OCI-LY7 (cell line): Measurements from ENCODE around the gene MUL1. TPM values are rescaled to one million over a fixed set of nuclear protein-coding genes. Genes with fewer than 3 reads are reported as not detected.

ENCODE experiments used
- Bru-seq: library from RNA; stranded (reverse); fragments of 400-500 nt; gene quantifications from one replicate; lab custom pipeline; 2021; lab: Mats Ljungman, UMichigan
- BruChase-seq, 2 experiments: library from RNA; stranded (reverse); fragments of 400-500 nt; gene quantifications; one replicate each; lab custom pipeline; 2021; lab: Mats Ljungman, UMichigan
- BruUV-seq: library from RNA; stranded (reverse); fragments of 400-500 nt; replicated peaks from 2 replicates; lab custom pipeline; 2021; lab: Mats Ljungman, UMichigan
- CTCF ChIA-PET: fragments of 300-600 bp; sonication (Branson Sonifier 250); formaldehyde crosslinking; loops from one replicate; lab custom pipeline; 2022; ENCODE audit warnings: antibody characterized with exemption; ENCODE audit not compliant: unreplicated experiment; lab: Charles Lee
- POLR2A ChIA-PET: fragments of 300-600 bp; sonication (Branson Sonifier 250); formaldehyde crosslinking; loops from one replicate; lab custom pipeline; 2022; ENCODE audit warnings: antibody characterized with exemption; lab: Charles Lee
- DNase-seq: peaks from one replicate; pipeline ENCODE4 v3.0.0-alpha.2; 2015; ENCODE audit warnings: low spot score
- H2AFZ ChIP-seq: fragments of 200-600 bp; sonication (generic), shearing (Covaris generic); 2 replicates; pipeline ENCODE4 v1.6.1; 2014; ENCODE audit warnings: mild to moderate bottlenecking, antibody characterized with exemption, low read length, moderate library complexity
- H3K27ac ChIP-seq: fragments of 200-600 bp; sonication (generic); 2 replicates; pipeline ENCODE4 v1.5.1; 2014; ENCODE audit warnings: mixed run types, low read depth, mild to moderate bottlenecking, moderate library complexity, low read length, inconsistent platforms; ENCODE audit not compliant: poor library complexity, severe bottlenecking
- H3K36me3 ChIP-seq: fragments of 200-600 bp; sonication (generic); 2 replicates; pipeline ENCODE4 v1.6.1; 2014; ENCODE audit warnings: mild to moderate bottlenecking, antibody characterized with exemption, low read length, moderate library complexity, mixed read lengths; ENCODE audit not compliant: insufficient read depth
- H3K4me1 ChIP-seq: fragments of 200-600 bp; sonication (generic); 2 replicates; pipeline ENCODE4 v1.5.1; 2014; ENCODE audit warnings: mild to moderate bottlenecking, low read length; ENCODE audit not compliant: insufficient read depth, poor library complexity, severe bottlenecking
- H3K4me2 ChIP-seq: fragments of 200-600 bp; sonication (generic); 2 replicates; pipeline ENCODE4 v1.6.1; 2014; ENCODE audit warnings: mild to moderate bottlenecking, low read length
- H3K4me3 ChIP-seq: fragments of 200-600 bp; sonication (generic); 2 replicates; pipeline ENCODE4 v1.5.1; 2014; ENCODE audit warnings: mild to moderate bottlenecking, low read depth, low read length; ENCODE audit not compliant: poor library complexity, severe bottlenecking
- H3K79me2 ChIP-seq: fragments of 200-600 bp; sonication (generic); 2 replicates; pipeline ENCODE4 v1.6.1; 2016; ENCODE audit warnings: low read depth, mild to moderate bottlenecking, low read length, moderate library complexity, mixed read lengths; ENCODE audit not compliant: insufficient read depth
- H3K9me2 ChIP-seq: fragments of 200-600 bp; sonication (generic); 2 replicates; pipeline ENCODE4 v1.6.1; 2016; ENCODE audit warnings: mild to moderate bottlenecking, low read length, mixed read lengths; ENCODE audit not compliant: insufficient read depth
- H3K9me3 ChIP-seq: fragments of 200-600 bp; sonication (generic); 2 replicates; pipeline ENCODE4 v1.6.1; 2014; ENCODE audit warnings: mild to moderate bottlenecking, mixed run types, low read length, mixed read lengths
- H4K20me1 ChIP-seq: fragments of 200-600 bp; sonication (generic); 2 replicates; pipeline ENCODE4 v1.6.1; 2014; ENCODE audit warnings: mild to moderate bottlenecking, antibody characterized with exemption, low read length, moderate library complexity, mixed read lengths; ENCODE audit not compliant: insufficient read depth
- EZH2phosphoT487 ChIP-seq: fragments of 200-600 bp; sonication (generic); IDR thresholded peaks from 2 replicates; pipeline ENCODE4 v1.6.1; 2018; ENCODE audit warnings: low read depth, borderline replicate concordance, mild to moderate bottlenecking, mixed run types, antibody characterized with exemption, low read length, moderate library complexity, mixed read lengths
- intact Hi-C: fragments of 100-400 bp; cut with micrococcal nuclease; formaldehyde crosslinking; loops from one replicate; pipeline ENCODE4 v1.10.0; 2022; ENCODE audit not compliant: unreplicated experiment
- long read RNA-seq: library from polyadenylated mRNA; stranded (forward); transcript quantifications from one replicate; pipeline ENCODE4 v2.0.0, GENCODE V29; 2022
- total RNA-seq, 2 experiments: library from RNA; depleted of rRNA in 1 of 2; stranded (reverse); fragments of >200 nt in 1 of 2; shearing (Covaris generic) in 1 of 2; gene quantifications; 2 replicates each; pipeline ENCODE4 v1.2.3, GENCODE V29; 2014 to 2022
- TF ChIP-seq, protein P1 (sequence below): fragments of 200-600 bp; sonication (generic); conservative IDR thresholded peaks from 2 replicates; pipeline ENCODE4 v1.5.1; 2014; ENCODE audit warnings: mild to moderate bottlenecking, antibody characterized with exemption, low read length, moderate library complexity, mixed read lengths

The MUL1 gene
- total RNA-seq (2014; rRNA removed; shearing (Covaris generic)) (15.5 and 16.3 TPM in 2 replicates), total RNA-seq (2022) (20.6 and 25.2 TPM in 2 replicates), Bru-seq, nascent RNA (percentile 80 among the genes with signal in this experiment), BruChase-seq, experiment 1, labeled RNA remaining after a 6-hour chase (percentile 54 among the genes with signal in this experiment), BruChase-seq, experiment 2, labeled RNA remaining after a 2-hour chase (percentile 70 among the genes with signal in this experiment)
- long read RNA-seq, transcript MUL1-201 (4 exons, 2,438 nt): major isoform, 103 of 110 reads
- long read RNA-seq, partial matches to known transcripts: 3 of 110 reads
- long read RNA-seq, other reads (novel, unspliced or antisense): 4 of 110 reads

DNA sequence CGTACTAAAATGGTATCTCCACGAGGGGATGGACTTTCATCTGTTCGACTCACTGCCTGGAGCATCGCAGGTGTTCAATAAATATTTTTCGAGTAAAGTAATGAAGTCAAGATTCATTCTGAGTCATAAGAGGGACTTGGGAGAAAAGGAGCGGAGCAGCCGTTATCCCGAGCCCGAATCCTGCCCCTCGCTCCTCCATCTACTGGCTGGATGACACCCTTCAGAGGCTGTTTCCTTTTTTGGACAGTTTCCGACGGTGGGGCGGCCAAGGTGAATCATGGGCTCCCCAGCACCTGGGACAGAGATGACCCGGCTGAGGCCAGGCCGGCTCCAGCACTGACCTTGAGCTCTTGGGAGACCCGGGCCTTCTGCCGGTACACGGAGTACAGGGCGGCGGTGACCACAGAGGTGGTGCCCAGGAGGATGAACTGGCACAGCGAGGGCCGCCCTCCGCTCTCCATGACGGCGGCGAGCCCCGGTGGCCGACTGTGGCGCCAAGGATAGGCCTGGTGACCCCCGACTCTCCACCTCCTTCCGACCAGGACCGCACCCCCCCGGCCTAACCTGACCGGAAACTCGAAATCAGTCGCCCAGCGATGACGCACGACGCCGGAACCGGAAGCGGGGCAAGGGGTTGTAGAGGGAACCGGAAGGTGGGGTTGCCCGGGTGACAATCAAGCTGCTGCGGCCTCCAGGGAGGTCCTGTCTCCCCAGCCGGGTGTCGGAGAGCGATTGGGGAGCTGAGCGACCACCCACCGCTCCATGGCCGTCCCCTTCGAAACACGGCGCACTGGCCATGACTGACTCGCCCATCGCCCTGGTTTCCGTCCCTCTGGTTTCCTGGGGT, at the start of gene MUL1:
Gene MUL1 (minus strand): TSS at position 588 of the 847 bp plus-strand sequence. CDS start 127 bp downstream, at position 461.
- H4K20me1 ChIP-seq: no peaks in the 10 kb centered on the region
- H3K27ac ChIP-seq: peak within 1 kb of the TSS; percentile 57
- intact Hi-C loops: no loop called here
- POLR2A ChIA-PET: interaction anchor here (0.6 to 1.5 kb wide), 4 partner anchors 54 to 295 kb away, joined by 3 to 4 read pairs (median 3); no protein-coding TSS in a partner anchor
- H3K4me2 ChIP-seq: peak within 1 kb of the TSS; percentile 81
- DNase-seq: peak; percentile 92
- TF ChIP-seq, protein P1, sequence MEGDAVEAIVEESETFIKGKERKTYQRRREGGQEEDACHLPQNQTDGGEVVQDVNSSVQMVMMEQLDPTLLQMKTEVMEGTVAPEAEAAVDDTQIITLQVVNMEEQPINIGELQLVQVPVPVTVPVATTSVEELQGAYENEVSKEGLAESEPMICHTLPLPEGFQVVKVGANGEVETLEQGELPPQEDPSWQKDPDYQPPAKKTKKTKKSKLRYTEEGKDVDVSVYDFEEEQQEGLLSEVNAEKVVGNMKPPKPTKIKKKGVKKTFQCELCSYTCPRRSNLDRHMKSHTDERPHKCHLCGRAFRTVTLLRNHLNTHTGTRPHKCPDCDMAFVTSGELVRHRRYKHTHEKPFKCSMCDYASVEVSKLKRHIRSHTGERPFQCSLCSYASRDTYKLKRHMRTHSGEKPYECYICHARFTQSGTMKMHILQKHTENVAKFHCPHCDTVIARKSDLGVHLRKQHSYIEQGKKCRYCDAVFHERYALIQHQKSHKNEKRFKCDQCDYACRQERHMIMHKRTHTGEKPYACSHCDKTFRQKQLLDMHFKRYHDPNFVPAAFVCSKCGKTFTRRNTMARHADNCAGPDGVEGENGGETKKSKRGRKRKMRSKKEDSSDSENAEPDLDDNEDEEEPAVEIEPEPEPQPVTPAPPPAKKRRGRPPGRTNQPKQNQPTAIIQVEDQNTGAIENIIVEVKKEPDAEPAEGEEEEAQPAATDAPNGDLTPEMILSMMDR: no peak
- no peaks in the 10 kb centered on the region; the same call in 1 of the 2 replicates for H3K9me2 ChIP-seq
- BruUV-seq: TSS peak; percentile 73
- H3K4me3 ChIP-seq: peak within 1 kb of the TSS; percentile 97
- H3K9me3 ChIP-seq: no peaks in the 10 kb centered on the region
- H3K36me3 ChIP-seq: peaks cover 17% of the 10 kb centered on the region; the same call in 1 of the 2 replicates
- CTCF ChIA-PET: interaction anchor here (0.6 kb wide), 1 partner anchor 187 kb away, joined by 3 read pairs; no protein-coding TSS in a partner anchor
- peaks cover 44% of the 10 kb centered on the region for H3K79me2 ChIP-seq
- H3K4me1 ChIP-seq: peaks cover 41% of the 10 kb centered on the region
- peak within 1 kb of the TSS; percentile 94 for H2AFZ ChIP-seq

DNA sequence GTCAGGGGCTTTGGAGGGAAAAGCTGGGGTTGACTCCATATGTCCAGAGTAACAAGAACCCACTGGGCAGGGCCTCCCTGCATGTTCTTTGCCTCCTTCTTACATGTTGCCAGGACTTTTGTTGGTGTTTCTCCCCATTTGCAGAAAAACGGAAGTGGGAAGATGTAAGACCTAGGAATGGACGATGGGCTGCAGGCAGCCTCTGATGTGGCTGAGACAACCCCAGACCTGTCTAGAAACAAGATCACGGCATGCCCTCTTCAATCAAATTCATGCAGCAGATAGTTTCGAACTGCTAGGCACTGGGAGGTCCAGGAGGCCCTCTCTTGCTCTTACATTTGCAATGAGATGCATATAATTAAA, 47.8 kb upstream of the MUL1 start:
- Histone ChIP-seq H2AFZ (0 out of 2 replicates have a peak overlapping the region, but pooled peaks have one; percentile 0), H3K4me2 (no peak overlapping the region), H3K9me2 (no peaks in the 10 kb centered on the region), H4K20me1 (no peaks in the 10 kb centered on the region), H3K36me3 (no peaks in the 10 kb centered on the region), H3K4me1 (peaks cover 18% of the 10 kb centered on the region), H3K79me2 (no peaks in the 10 kb centered on the region), H3K9me3 (no peaks in the 10 kb centered on the region), H3K4me3 (no peak overlapping the region), H3K27ac (no peak overlapping the region)
- no peak for TF ChIP-seq EZH2phosphoT487
- TF ChIP-seq, protein P1: no peak
- CTCF ChIA-PET: no interaction called here
- DNase-seq: no peak
- BruUV-seq: no TSS peak
- POLR2A ChIA-PET: no interaction called here
- intact Hi-C loops: no loop called here
